ENCODE data around the gene SFMBT2.

GRCh38 chr10:7406712-7407333 lies 4.0 kb downstream of the SFMBT2 start:
- TF ChIP-seq POLR2A (IDR thresholded peaks at IDR 0.05; ENCODE audit: low read depth, low read length) (no peak), POLR2AphosphoS5 (IDR thresholded peaks at IDR 0.05; ENCODE audit: low read depth, low read length) (no peak)

Measured in GM12892 (cell line).